Coronary artery (tissue), 2 donors: ENCODE measurements around the gene AFF2.
"Not testable (repeated sequence)": the region's sequence is repeated elsewhere in the genome, so short reads cannot be mapped to it uniquely, and the experiment has no call there.

Experiments used
- DNase-seq: peaks from one replicate; pipeline ENCODE4 v3.0.0-alpha.2; 2017; ENCODE audit warnings: low spot score
- H3K27ac ChIP-seq, 2 donors: fragments of 200-600 bp; sonication (generic); one replicate each; pipeline ENCODE4 v1.5.1; 2016 to 2019
- H3K4me3 ChIP-seq: fragments of 200-600 bp; sonication (generic); 2 replicates; pipeline ENCODE4 v1.5.1; 2016; ENCODE audit warnings: mild to moderate bottlenecking, moderate library complexity
- TF ChIP-seq, protein P1 (sequence below): fragments of 200-600 bp; sonication (generic); IDR thresholded peaks from one replicate; pipeline ENCODE4 v1.5.1; 2019; ENCODE audit warnings: antibody characterized with exemption

AFF2 gene

DNA sequence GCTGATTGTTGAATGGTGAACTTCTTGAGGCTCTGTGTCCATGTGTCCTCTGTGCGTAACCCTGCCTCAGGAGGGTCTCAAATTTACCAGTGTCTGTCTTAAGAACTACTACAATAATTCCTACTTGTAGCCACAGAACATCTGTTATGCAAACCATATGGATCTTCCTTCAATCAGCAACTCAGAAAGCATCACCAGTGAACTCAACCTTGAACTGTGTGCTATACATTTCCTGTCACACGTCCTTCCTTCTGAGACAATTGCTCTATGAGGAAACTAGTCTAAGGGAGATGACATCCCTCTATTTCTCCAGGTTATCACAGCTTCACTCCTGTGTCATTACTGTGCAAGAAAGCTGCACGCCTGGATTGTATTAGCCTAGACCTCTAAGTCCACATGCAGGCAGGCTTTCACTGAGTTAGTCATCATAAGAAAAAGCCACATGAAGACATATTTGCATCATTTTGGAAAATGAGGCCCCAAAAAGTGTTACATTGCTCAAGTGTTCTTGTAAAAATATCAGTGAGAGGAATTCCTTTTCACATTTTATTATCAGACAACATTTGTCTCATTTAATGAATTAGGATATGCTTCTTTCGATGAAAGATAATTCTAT is 157.8 kb downstream of the AFF2 start:
- DNase-seq: no peak
- TF ChIP-seq, protein P1, sequence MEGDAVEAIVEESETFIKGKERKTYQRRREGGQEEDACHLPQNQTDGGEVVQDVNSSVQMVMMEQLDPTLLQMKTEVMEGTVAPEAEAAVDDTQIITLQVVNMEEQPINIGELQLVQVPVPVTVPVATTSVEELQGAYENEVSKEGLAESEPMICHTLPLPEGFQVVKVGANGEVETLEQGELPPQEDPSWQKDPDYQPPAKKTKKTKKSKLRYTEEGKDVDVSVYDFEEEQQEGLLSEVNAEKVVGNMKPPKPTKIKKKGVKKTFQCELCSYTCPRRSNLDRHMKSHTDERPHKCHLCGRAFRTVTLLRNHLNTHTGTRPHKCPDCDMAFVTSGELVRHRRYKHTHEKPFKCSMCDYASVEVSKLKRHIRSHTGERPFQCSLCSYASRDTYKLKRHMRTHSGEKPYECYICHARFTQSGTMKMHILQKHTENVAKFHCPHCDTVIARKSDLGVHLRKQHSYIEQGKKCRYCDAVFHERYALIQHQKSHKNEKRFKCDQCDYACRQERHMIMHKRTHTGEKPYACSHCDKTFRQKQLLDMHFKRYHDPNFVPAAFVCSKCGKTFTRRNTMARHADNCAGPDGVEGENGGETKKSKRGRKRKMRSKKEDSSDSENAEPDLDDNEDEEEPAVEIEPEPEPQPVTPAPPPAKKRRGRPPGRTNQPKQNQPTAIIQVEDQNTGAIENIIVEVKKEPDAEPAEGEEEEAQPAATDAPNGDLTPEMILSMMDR: no peak

DNA sequence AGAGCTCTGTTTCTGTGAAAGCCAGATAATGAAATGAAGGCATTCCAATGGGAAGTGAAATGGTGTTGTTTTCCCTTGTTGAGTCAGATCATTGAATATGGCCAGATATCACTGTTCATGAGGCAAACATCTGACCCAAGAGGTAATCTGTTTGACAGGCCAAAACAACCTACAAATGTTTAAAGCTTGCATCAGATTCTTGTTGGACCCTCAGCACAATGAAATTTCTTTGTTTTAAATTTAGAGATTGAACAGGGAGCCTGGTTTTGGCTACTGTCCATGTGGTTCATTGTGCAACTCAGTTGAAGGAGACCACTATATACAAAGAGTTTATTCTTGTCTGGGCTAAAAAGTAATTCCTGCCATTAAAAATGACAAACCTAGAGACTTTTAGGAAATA is 159.1 kb downstream of the AFF2 start:
- TF ChIP-seq, protein P1: no peak

More for the DNA sequence above, 157.8 kb downstream of the AFF2 start:
- H3K27ac ChIP-seq: no peak overlapping the region
- H3K4me3 ChIP-seq: no peak overlapping the region

DNA sequence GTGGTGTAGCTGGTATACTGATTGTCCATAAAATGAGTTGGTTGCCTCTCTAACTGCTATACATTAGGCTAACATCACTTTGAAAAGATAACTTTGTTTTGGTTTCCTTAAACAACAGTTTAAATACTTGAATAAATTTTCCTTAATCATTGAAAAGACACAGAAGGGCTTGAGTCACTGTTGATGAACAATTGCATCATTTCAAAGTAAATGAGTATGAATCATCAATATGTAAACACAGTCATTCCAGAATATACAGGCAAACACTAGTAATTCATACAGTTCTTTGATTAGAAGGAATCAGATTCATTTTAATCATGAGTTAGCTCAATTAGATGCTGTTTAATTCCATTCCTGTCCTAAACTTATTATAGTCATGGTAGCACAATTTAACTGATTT is 160.6 kb downstream of the AFF2 start:
- TF ChIP-seq, protein P1: no peak
- Histone ChIP-seq H3K27ac (no peak overlapping the region), H3K4me3 (no peak overlapping the region)

More for the DNA sequence above, 159.1 kb downstream of the AFF2 start:
- H3K4me3 ChIP-seq: no peak overlapping the region
- DNase-seq: no peak
- H3K27ac ChIP-seq: no peak overlapping the region

DNA sequence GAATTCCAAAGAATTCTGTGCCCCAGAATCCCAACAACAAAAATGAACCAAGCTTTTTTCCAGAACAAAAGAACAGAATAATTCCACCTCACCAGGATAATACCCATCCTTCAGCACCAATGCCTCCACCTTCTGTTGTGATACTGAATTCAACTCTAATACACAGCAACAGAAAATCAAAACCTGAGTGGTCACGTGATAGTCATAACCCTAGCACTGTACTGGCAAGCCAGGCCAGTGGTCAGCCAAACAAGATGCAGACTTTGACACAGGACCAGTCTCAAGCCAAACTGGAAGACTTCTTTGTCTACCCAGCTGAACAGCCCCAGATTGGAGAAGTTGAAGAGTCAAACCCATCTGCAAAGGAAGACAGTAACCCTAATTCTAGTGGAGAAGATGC is 161.6 kb downstream of the AFF2 start:
- TF ChIP-seq, protein P1: no peak

More for the DNA sequence above, 160.6 kb downstream of the AFF2 start:
- no peak for DNase-seq

DNA sequence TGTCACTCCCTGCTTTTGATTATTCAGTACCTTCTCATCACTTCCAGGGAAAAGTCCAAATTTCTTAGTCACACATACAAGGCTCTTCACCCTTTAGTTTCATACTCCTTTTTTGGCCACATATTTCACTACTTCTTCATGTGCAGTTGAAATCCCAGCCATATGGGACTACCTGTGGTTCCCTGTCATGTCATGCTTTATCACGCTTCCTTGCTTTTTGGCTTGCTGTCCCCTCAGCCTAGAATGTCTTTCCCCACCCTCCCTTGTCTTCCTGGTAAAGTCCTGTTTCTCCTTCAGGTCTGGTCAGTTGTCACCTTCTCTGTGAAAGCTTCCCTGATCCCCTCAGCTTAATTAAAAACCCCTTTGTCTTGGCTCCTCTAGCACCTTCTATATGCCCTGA is 163.8 kb downstream of the AFF2 start:
- no peak for DNase-seq
- no peak overlapping the region for H3K27ac ChIP-seq
- TF ChIP-seq, protein P1: no peak
- H3K4me3 ChIP-seq: no peak overlapping the region

More for the DNA sequence above, 161.6 kb downstream of the AFF2 start:
- no peak for DNase-seq
- Histone ChIP-seq H3K4me3 (no peak overlapping the region), H3K27ac (no peak overlapping the region)

DNA sequence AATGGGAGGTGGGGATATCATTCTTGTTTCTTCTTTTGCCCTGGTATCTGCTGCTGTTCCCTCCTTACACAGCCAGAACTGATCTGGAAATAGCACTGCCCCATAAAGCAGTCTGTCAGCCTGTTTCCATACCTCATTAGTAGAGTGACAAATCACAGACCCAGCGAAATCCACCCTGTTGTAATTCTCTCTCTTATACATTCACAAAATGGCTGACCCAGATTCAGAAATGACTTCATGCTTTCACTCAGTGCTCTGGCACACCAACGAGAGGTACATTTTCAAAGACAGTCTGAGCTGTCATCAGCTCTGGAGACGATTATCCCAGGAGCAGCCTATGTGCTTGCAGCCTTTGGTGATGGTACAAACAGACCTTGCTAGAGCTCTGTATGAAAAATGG is 164.6 kb downstream of the AFF2 start:
- no peak for DNase-seq
- TF ChIP-seq, protein P1: no peak
- no peak overlapping the region for H3K4me3 ChIP-seq
- H3K27ac ChIP-seq: no peak overlapping the region

DNA sequence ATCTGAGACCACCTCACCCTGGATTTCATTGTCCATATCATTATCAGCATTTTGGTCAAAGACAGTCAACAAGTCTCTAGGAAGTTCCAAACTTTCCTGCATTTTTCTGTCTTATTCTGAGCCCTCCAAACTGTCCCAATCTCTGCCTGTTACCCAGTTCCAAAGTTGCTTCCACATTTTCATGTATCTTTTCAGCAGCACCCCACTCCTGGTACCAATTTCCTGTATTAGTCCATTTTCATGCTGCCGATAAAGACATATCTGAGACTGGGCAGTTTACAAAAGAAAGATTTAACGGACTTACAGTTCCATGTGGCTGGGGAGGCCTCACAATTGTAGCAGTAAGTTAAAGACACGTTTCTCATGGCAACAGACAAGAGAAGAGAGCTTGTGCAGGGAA is 168.8 kb downstream of the AFF2 start:
- DNase-seq, H3K27ac ChIP-seq, H3K4me3 ChIP-seq: not testable (repeated sequence)
